Body of pancreas (tissue), 4 donors: ENCODE data around the gene KRTAP4-9.

Experiments
- CTCF ChIP-seq, 7 experiments: fragments of 450-650 bp in 4 of 7; fragments of 200-600 bp in 3 of 7; sonication (generic) in 3 of 7; IDR thresholded peaks; one replicate each; pipeline ENCODE4 v1.5.1; 2016 to 2019; ENCODE audit warnings: antibody characterized with exemption in 7 of 7
- POLR2A ChIP-seq, 3 donors: fragments of 450-650 bp; IDR thresholded peaks; one replicate each; pipeline ENCODE4 v1.6.1; 2016; ENCODE audit warnings: antibody characterized with exemption in 3 of 3, mild to moderate bottlenecking in 2 of 3

GRCh38 chr17:41057547-41057946, 47.6 kb upstream of the KRTAP4-9 start:
- TF ChIP-seq CTCF (IDR thresholded peaks at IDR 0.05): no peak
- no peak for TF ChIP-seq POLR2A (IDR thresholded peaks at IDR 0.05)
